ENCODE data around the gene TP53I11. TPM values are rescaled to one million over a fixed set of nuclear protein-coding genes. Genes with fewer than 3 reads are reported as not detected.

Gene TP53I11
- total RNA-seq, 8 experiments from 2014 or later = 2.3 to 51.2 (median 25.2) TPM

- in situ Hi-C loops (cut with MboI; ENCODE audit: low pct_unique_long_range_greater_than_20kb in 2 of 9, low sequenced_read_pairs in 9 of 9, unreplicated experiment in 9 of 9) = loop anchor here in 8 of 9 experiments (25.0 kb wide), 3 partner anchors 358 to 408 kb away; partner anchors contain the start of gene SYT13 (in 4 of the 8)
- peaks cover 0 to 6% of the 10 kb centered on the region in 2 donors for H3K4me1 ChIP-seq (replicated peaks in 1 of 2)
- 0 to 60% (median 49%) methylated on average over 1 to 3 of the region's 4 CpGs; no CpG with 5 or more reads in 6 of the 10 experiments for WGBS, 10 experiments
- no peak for ATAC-seq (replicated peaks in 6 of 8)
- H3K27ac ChIP-seq = no peak overlapping the region
- H3K4me3 ChIP-seq = no peak overlapping the region
These were observed 21.9 kb downstream of the TP53I11 start for GRCh38 chr11:44928816-44929215.

- WGBS, 10 experiments = 87 to 100% (median 100%) methylated on average over 1 to 3 of the region's 4 CpGs; no CpG with 5 or more reads in 6 of the 10 experiments
- no peak overlapping the region for H3K27ac ChIP-seq
- in situ Hi-C loops (cut with MboI; ENCODE audit: low pct_unique_long_range_greater_than_20kb in 2 of 9, low sequenced_read_pairs in 9 of 9, unreplicated experiment in 9 of 9) = loop anchor here in 8 of 9 experiments (25.0 kb wide), 3 partner anchors 359 to 409 kb away; partner anchors contain the start of gene SYT13 (in 4 of the 8)
- H3K4me3 ChIP-seq = no peak overlapping the region
- no peak for ATAC-seq (replicated peaks in 6 of 8)
- H3K4me1 ChIP-seq (replicated peaks in 1 of 2) = peaks cover 0 to 6% of the 10 kb centered on the region in 2 donors
These were observed 22.5 kb downstream of the TP53I11 start for GRCh38 chr11:44928144-44928543.

- 0 to 100% (median 54%) methylated on average over 1 to 6 of the region's 16 CpGs; no CpG with 5 or more reads in 4 of the 10 experiments for WGBS, 10 experiments
- Histone ChIP-seq H3K4me3 (no peak overlapping the region), H3K4me1 (replicated peaks in 1 of 2) (peaks cover 0 to 6% of the 10 kb centered on the region in 2 donors), H3K27ac (no peak overlapping the region)
- in situ Hi-C loops (cut with MboI; ENCODE audit: low pct_unique_long_range_greater_than_20kb in 2 of 9, low sequenced_read_pairs in 9 of 9, unreplicated experiment in 9 of 9) = loop anchor here in 8 of 9 experiments (25.0 kb wide), 3 partner anchors 360 to 410 kb away; partner anchors contain the start of gene SYT13 (in 4 of the 8)
- ATAC-seq (replicated peaks in 6 of 8) = peak; percentile 38 to 79 (median 76)
These were observed 23.5 kb downstream of the TP53I11 start for GRCh38 chr11:44927174-44927661.

- ATAC-seq (replicated peaks in 6 of 8) = no peak
- no peak overlapping the region for H3K4me3 ChIP-seq
- peaks cover 0 to 3% of the 10 kb centered on the region in 2 donors for H3K4me1 ChIP-seq (replicated peaks in 1 of 2)
- in situ Hi-C loops (cut with MboI; ENCODE audit: low pct_unique_long_range_greater_than_20kb in 2 of 9, low sequenced_read_pairs in 9 of 9, unreplicated experiment in 9 of 9) = loop anchor here in 8 of 9 experiments (25.0 kb wide), 3 partner anchors 361 to 411 kb away; partner anchors contain the start of gene SYT13 (in 4 of the 8)
- no peak overlapping the region for H3K27ac ChIP-seq
- WGBS, 10 experiments = 73 to 94% (median 87%) methylated on average over 3 to 7 of the region's 8 CpGs; no CpG with 5 or more reads in 4 of the 10 experiments
These were observed 24.6 kb downstream of the TP53I11 start for GRCh38 chr11:44926036-44926435.

GRCh38 chr11:44923806-44924205 lies 26.9 kb downstream of the TP53I11 start:
- in situ Hi-C loops (cut with MboI; ENCODE audit: low pct_unique_long_range_greater_than_20kb in 2 of 9, low sequenced_read_pairs in 9 of 9, unreplicated experiment in 9 of 9) = loop anchor here in 4 of 9 experiments (25.0 kb wide), 3 partner anchors 187 to 312 kb away; partner anchors contain the start of gene TSPAN18 (in 1 of the 4)
- H3K4me3 ChIP-seq = no peak overlapping the region
- WGBS, 10 experiments = 80 to 100% (median 100%) methylated on average over 1 of the region's 3 CpGs; no CpG with 5 or more reads in 7 of the 10 experiments
- ATAC-seq (replicated peaks in 6 of 8) = no peak
- H3K27ac ChIP-seq = no peak overlapping the region
- H3K4me1 ChIP-seq (replicated peaks in 1 of 2) = peaks cover 0 to 3% of the 10 kb centered on the region in 2 donors

GRCh38 chr11:44923115-44923514 lies 27.6 kb downstream of the TP53I11 start:
- Histone ChIP-seq H3K27ac (no peak overlapping the region), H3K4me3 (no peak overlapping the region), H3K4me1 (replicated peaks in 1 of 2) (peaks cover 0 to 3% of the 10 kb centered on the region in 2 donors)
- WGBS, 10 experiments = 87 to 100% (median 96%) methylated on average over 2 to 4 of the region's 7 CpGs; no CpG with 5 or more reads in 7 of the 10 experiments
- no peak for ATAC-seq (replicated peaks in 6 of 8)
- in situ Hi-C loops (cut with MboI; ENCODE audit: low pct_unique_long_range_greater_than_20kb in 2 of 9, low sequenced_read_pairs in 9 of 9, unreplicated experiment in 9 of 9) = loop anchor here in 4 of 9 experiments (25.0 kb wide), 3 partner anchors 186 to 311 kb away; partner anchors contain the start of gene TSPAN18 (in 1 of the 4)

- ATAC-seq (replicated peaks in 6 of 8) = no peak
- 0 to 83% (median 80%) methylated on average over 1 to 3 of the region's 7 CpGs; no CpG with 5 or more reads in 4 of the 10 experiments for WGBS, 10 experiments
- Histone ChIP-seq H3K4me3 (no peak overlapping the region), H3K27ac (no peak overlapping the region), H3K4me1 (replicated peaks in 1 of 2) (peaks cover 0 to 2% of the 10 kb centered on the region in 2 donors)
- in situ Hi-C loops (cut with MboI; ENCODE audit: low pct_unique_long_range_greater_than_20kb in 2 of 9, low sequenced_read_pairs in 9 of 9, unreplicated experiment in 9 of 9) = loop anchor here in 4 of 9 experiments (25.0 kb wide), 3 partner anchors 183 to 308 kb away; partner anchors contain the start of gene TSPAN18 (in 1 of the 4)
These were observed 30.2 kb downstream of the TP53I11 start for GRCh38 chr11:44920451-44920850.

- Histone ChIP-seq H3K4me1 (replicated peaks in 1 of 2) (peaks cover 5 to 7% of the 10 kb centered on the region in 2 donors), H3K4me3 (no peak overlapping the region), H3K27ac (no peak overlapping the region)
- 100% methylated on average over 1 to 4 of the region's 4 CpGs; no CpG with 5 or more reads in 4 of the 10 experiments for WGBS, 10 experiments
- ATAC-seq (replicated peaks in 6 of 8) = no peak
- in situ Hi-C loops (cut with MboI; ENCODE audit: low pct_unique_long_range_greater_than_20kb in 2 of 9, low sequenced_read_pairs in 9 of 9, unreplicated experiment in 9 of 9) = loop anchor here (10.0 to 25.0 kb wide), 5 partner anchors 180 to 305 kb away; partner anchors contain the start of gene TSPAN18 (in 1 of the 9)
These were observed 32.9 kb downstream of the TP53I11 start for GRCh38 chr11:44917741-44918140.

- 0 to 100% (median 87%) methylated on average over 1 to 3 of the region's 10 CpGs; no CpG with 5 or more reads in 7 of the 10 experiments for WGBS, 10 experiments
- no peak overlapping the region for H3K4me3 ChIP-seq
- no peak for ATAC-seq (replicated peaks in 6 of 8)
- in situ Hi-C loops (cut with MboI; ENCODE audit: low pct_unique_long_range_greater_than_20kb in 2 of 9, low sequenced_read_pairs in 9 of 9, unreplicated experiment in 9 of 9) = loop anchor here (10.0 to 25.0 kb wide), 5 partner anchors 180 to 305 kb away; partner anchors contain the start of gene TSPAN18 (in 1 of the 9)
- H3K27ac ChIP-seq = no peak overlapping the region
- H3K4me1 ChIP-seq (replicated peaks in 1 of 2) = peaks cover 11 to 12% of the 10 kb centered on the region in 2 donors
These were observed 33.8 kb downstream of the TP53I11 start for GRCh38 chr11:44916801-44917385.

DNA sequence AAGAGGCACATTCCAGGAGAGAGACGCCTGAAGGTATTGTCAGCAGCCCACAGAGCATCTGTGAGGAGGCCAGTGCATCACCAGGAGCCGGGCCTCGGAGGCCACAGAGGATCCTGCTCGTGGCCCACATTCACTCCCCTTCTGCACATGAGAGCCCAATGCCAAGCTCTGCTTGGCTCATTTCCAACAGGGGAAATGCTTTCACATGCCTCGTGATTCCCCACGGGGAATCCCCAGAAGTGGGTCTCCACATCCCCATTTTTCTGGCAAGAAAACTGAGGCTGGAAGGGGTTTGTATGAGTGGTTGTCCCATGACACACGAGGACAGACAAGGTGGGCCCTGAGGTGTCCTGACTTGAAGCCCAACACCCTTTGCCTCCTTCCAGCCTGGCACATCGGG lies 34.4 kb downstream of the TP53I11 start:
- 100% methylated on average over 1 to 3 of the region's 8 CpGs; no CpG with 5 or more reads in 7 of the 10 experiments for WGBS, 10 experiments
- ATAC-seq (replicated peaks in 6 of 8) = no peak
- in situ Hi-C loops (cut with MboI; ENCODE audit: low pct_unique_long_range_greater_than_20kb in 2 of 9, low sequenced_read_pairs in 9 of 9, unreplicated experiment in 9 of 9) = loop anchor here (10.0 to 25.0 kb wide), 5 partner anchors 179 to 304 kb away; partner anchors contain the start of gene TSPAN18 (in 1 of the 9)
- Histone ChIP-seq H3K27ac (no peak overlapping the region), H3K4me3 (no peak overlapping the region), H3K4me1 (replicated peaks in 1 of 2) (peaks cover 17% of the 10 kb centered on the region in 2 donors)

GRCh38 chr11:44915621-44916020 lies 35.1 kb downstream of the TP53I11 start:
- ATAC-seq (replicated peaks in 6 of 8) = no peak
- no peak overlapping the region for H3K4me3 ChIP-seq
- peaks cover 24 to 25% of the 10 kb centered on the region in 2 donors for H3K4me1 ChIP-seq (replicated peaks in 1 of 2)
- 80 to 100% methylated on average over 1 to 2 of the region's 10 CpGs; no CpG with 5 or more reads in 8 of the 10 experiments for WGBS, 10 experiments
- H3K27ac ChIP-seq = no peak overlapping the region
- in situ Hi-C loops (cut with MboI; ENCODE audit: low pct_unique_long_range_greater_than_20kb in 2 of 9, low sequenced_read_pairs in 9 of 9, unreplicated experiment in 9 of 9) = loop anchor here (10.0 to 25.0 kb wide), 5 partner anchors 178 to 303 kb away; partner anchors contain the start of gene TSPAN18 (in 1 of the 9)

DNA sequence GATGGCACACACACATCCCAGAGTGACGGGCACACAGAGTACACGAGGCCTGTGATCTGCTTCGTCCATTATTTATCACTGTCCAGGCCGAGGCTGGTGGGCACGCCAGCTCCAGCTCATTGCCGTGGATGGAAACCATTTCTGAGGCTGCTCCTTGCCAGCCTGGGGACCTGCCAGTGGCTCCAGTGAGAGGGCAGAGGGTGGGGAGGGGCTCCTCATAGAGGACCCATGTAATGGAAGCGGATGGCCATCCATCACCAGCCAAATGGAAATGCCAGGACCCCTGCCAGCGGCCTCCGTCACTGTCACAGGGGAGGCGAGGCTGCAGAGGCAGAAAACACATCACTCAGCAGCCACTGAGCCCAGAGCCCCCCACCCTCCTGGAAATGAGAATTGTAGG lies 35.7 kb downstream of the TP53I11 start:
- H3K27ac ChIP-seq = no peak overlapping the region
- H3K4me1 ChIP-seq (replicated peaks in 1 of 2) = peaks cover 26 to 29% of the 10 kb centered on the region in 2 donors
- H3K4me3 ChIP-seq = no peak overlapping the region
- 60 to 79% (median 68%) methylated on average over 1 to 6 of the region's 10 CpGs; no CpG with 5 or more reads in 7 of the 10 experiments for whole genome bisulfite sequencing, 10 experiments
- peak in 3 of 8 experiments; percentile 5 to 45 (median 22) for ATAC-seq (replicated peaks in 6 of 8)
- in situ Hi-C loops (cut with MboI; ENCODE audit: low pct_unique_long_range_greater_than_20kb in 2 of 9, low sequenced_read_pairs in 9 of 9, unreplicated experiment in 9 of 9) = loop anchor here (10.0 to 25.0 kb wide), 5 partner anchors 178 to 303 kb away; partner anchors contain the start of gene TSPAN18 (in 1 of the 9)

Measured in motor neuron (in vitro differentiated cells).